GM12878 (cell line): ENCODE data around the gene CCDC80. TPM values are rescaled to one million over a fixed set of nuclear protein-coding genes. Genes with fewer than 3 reads are reported as not detected.

Experiments used
- ATAC-seq: fragments of 200-7000 bp; cut with Tn5 transposase; 3 replicates; pipeline ENCODE4 v1.9.1; 2020; ENCODE audit warnings: mild to moderate bottlenecking, moderate library complexity
- BruUV-seq: library from RNA; stranded (reverse); fragments of 400-500 nt; replicated peaks from 2 replicates; lab custom pipeline; 2021; lab: Mats Ljungman, UMichigan
- CTCF ChIA-PET: fragments of 300-600 bp; sonication (Branson Sonifier 250); formaldehyde crosslinking; extraction: SDS; loops from one replicate; lab custom pipeline; 2021; ENCODE audit warnings: inconsistent platforms; lab: Yijun Ruan, JAX
- POLR2A ChIA-PET: fragments of 350-600 bp; formaldehyde crosslinking; extraction: SDS; loops from one replicate; lab custom pipeline; 2021; ENCODE audit warnings: inconsistent platforms; lab: Charles Lee
- RAD21 ChIA-PET: fragments of 300-600 bp; sonication (Branson Sonifier 250); formaldehyde crosslinking; loops from one replicate; lab custom pipeline; 2023; ENCODE audit warnings: antibody characterized with exemption; ENCODE audit not compliant: unreplicated experiment; lab: Charles Lee
- SMC1A ChIA-PET: fragments of 300-600 bp; sonication (Branson Sonifier 250); formaldehyde crosslinking; loops from one replicate; lab custom pipeline; 2023; ENCODE audit not compliant: unreplicated experiment, uncharacterized antibody; lab: Charles Lee
- DNase-seq: peaks from one replicate; pipeline ENCODE4 v3.0.0-alpha.2; 2011; ENCODE audit warnings: low read depth, low spot score
- FAIRE-seq: peaks from 3 replicates; lab custom pipeline; 2011; peaks lifted over from hg19 to GRCh38; lab: Jason Lieb, UNC
- H2AFZ ChIP-seq: 2 replicates; pipeline ENCODE4 v1.6.0; 2011; ENCODE audit warnings: low read depth, low read length, control low read depth; ENCODE audit not compliant: control insufficient read depth
- H3K27ac ChIP-seq: 2 replicates; pipeline ENCODE4 v1.5.1; 2011; ENCODE audit warnings: control low read depth; ENCODE audit not compliant: control insufficient read depth, insufficient read depth
- H3K27me3 ChIP-seq, 2 experiments: replicated peaks in 1 of 2; 2 replicates each; pipeline versions ENCODE4 v1.6.0 to v1.6.1; 2011; ENCODE audit warnings: low read length in 1 of 2; ENCODE audit not compliant: control insufficient read depth in 2 of 2, insufficient read depth in 2 of 2
- H3K36me3 ChIP-seq, 2 experiments: 2 replicates each; pipeline ENCODE4 v1.5.1; 2011; ENCODE audit warnings: low read length in 1 of 2; ENCODE audit not compliant: control insufficient read depth in 2 of 2, insufficient read depth in 2 of 2
- H3K4me1 ChIP-seq: 2 replicates; pipeline ENCODE4 v1.6.1; 2011; ENCODE audit warnings: mild to moderate bottlenecking, low read length, moderate library complexity, mixed read lengths; ENCODE audit not compliant: control insufficient read depth, insufficient read depth
- H3K4me2 ChIP-seq: 2 replicates; pipeline ENCODE4 v1.6.0; 2011; ENCODE audit warnings: control low read depth; ENCODE audit not compliant: control insufficient read depth, insufficient read depth
- H3K4me3 ChIP-seq: fragments of 200-600 bp; sonication (generic); 2 replicates; pipeline ENCODE4 v1.5.1; 2016
- H3K79me2 ChIP-seq: 2 replicates; pipeline ENCODE4 v1.6.0; 2011; ENCODE audit warnings: low read length; ENCODE audit not compliant: control insufficient read depth, insufficient read depth
- H3K9ac ChIP-seq: 2 replicates; pipeline ENCODE4 v1.8.0; 2011; ENCODE audit warnings: low read length, control low read depth, mixed read lengths; ENCODE audit not compliant: control insufficient read depth, insufficient read depth
- H3K9me3 ChIP-seq: replicated peaks from 3 replicates; pipeline ENCODE4 v1.5.1; 2011; ENCODE audit warnings: mild to moderate bottlenecking, low read length; ENCODE audit not compliant: control insufficient read depth, insufficient read depth
- H4K20me1 ChIP-seq: 2 replicates; pipeline ENCODE4 v1.6.0; 2011; ENCODE audit not compliant: control insufficient read depth, insufficient read depth
- JUNB ChIP-seq: IDR thresholded peaks from 2 replicates; pipeline ENCODE4 v1.6.1; 2016; ENCODE audit warnings: antibody characterized with exemption, mild to moderate bottlenecking
- LARP7 ChIP-seq: fragments of 450-650 bp; IDR thresholded peaks from 2 replicates; pipeline ENCODE4 v1.6.1; 2017; ENCODE audit warnings: mild to moderate bottlenecking
- MEF2A ChIP-seq: IDR thresholded peaks from 2 replicates; pipeline ENCODE4 v1.6.1; 2011; ENCODE audit warnings: low read depth, mild to moderate bottlenecking, low read length, moderate library complexity; ENCODE audit not compliant: insufficient read depth
- SMARCA5 ChIP-seq: fragments of 450-650 bp; IDR thresholded peaks from 2 replicates; pipeline ENCODE4 v1.6.1; 2017; ENCODE audit warnings: mild to moderate bottlenecking
- ZBED1 ChIP-seq: IDR thresholded peaks from 2 replicates; pipeline ENCODE4 v1.6.1; 2016; ENCODE audit warnings: borderline replicate concordance
- ZZZ3 ChIP-seq: IDR thresholded peaks from 2 replicates; pipeline ENCODE4 v1.6.1; 2011; ENCODE audit warnings: low read depth; ENCODE audit not compliant: control insufficient read depth, insufficient read length
- WGBS: methylation state at CpG from one replicate; pipeline ENCODE4 v1.1.6; 2016; ENCODE audit warnings: low lambda C conversion rate; ENCODE audit not compliant: insufficient replicate concordance, insufficient coverage; ENCODE audit errors: missing lambda C conversion rate; 5-methylcytosine and 5-hydroxymethylcytosine counted together
- in situ Hi-C: fragments of 300-500 bp; cut with MboI; formaldehyde crosslinking; loops from 9 replicates; pipeline ENCODE4 v1.14.3; 2018; ENCODE audit warnings: mixed read lengths
- intact Hi-C: fragments of 100-400 bp; cut with micrococcal nuclease; formaldehyde crosslinking; loops from one replicate; pipeline ENCODE4 v1.14.2; 2022; ENCODE audit not compliant: unreplicated experiment
- polyA plus RNA-seq, 11 experiments: library from polyadenylated mRNA; depleted of rRNA in 4 of 11; unstranded in 6 of 11; stranded (reverse) in 5 of 11; fragments of >200 nt; fragmentation: Nextera tagmentation in 4 of 11; fragmentation: Illumina TruSeq in 1 of 11; extraction: Ambion mirVana in 4 of 11; extraction: Trizol in 1 of 11; gene quantifications; 1 replicate in 1 of 11; 2 replicates in 10 of 11; pipeline versions ENCODE4 v1.2.1 to v1.2.3, GENCODE V29; 2011 to 2016; ENCODE audit warnings: inconsistent platforms in 2 of 11, missing spikeins in 2 of 11, low read depth in 1 of 11
- total RNA-seq, 4 experiments: library from RNA; depleted of rRNA in 3 of 4; stranded (reverse); fragments of >200 nt in 3 of 4; fragmentation: Illumina TruSeq in 1 of 4; extraction: Trizol in 1 of 4; gene quantifications; 2 replicates each; pipeline versions ENCODE4 v1.2.1 to v1.2.3, GENCODE V29; 2013 to 2021
- TF ChIP-seq, protein P1 (sequence below): IDR thresholded peaks from 2 replicates; pipeline ENCODE4 v1.6.1; 2011; ENCODE audit warnings: mild to moderate bottlenecking, low read depth, low read length, moderate library complexity; ENCODE audit not compliant: insufficient replicate concordance
- TF ChIP-seq, protein P2 (sequence below): IDR thresholded peaks from 2 replicates; pipeline ENCODE4 v1.6.1; 2012; ENCODE audit warnings: low read depth, low read length, improper control_type of control experiment
- TF ChIP-seq, protein P3 (sequence below): fragments of 450-650 bp; IDR thresholded peaks from 2 replicates; pipeline ENCODE4 v1.6.1; 2018; ENCODE audit warnings: mild to moderate bottlenecking, low read depth, moderate library complexity; ENCODE audit not compliant: partially characterized antibody
- TF ChIP-seq, protein P4 (sequence below): fragments of 450-650 bp; IDR thresholded peaks from 2 replicates; pipeline ENCODE4 v1.6.1; 2017; ENCODE audit warnings: low read depth, mild to moderate bottlenecking, moderate library complexity
- TF ChIP-seq, protein P5 (sequence below): fragments of 450-650 bp; formaldehyde crosslinking; IDR thresholded peaks from 2 replicates; pipeline ENCODE4 v1.4.0; 2022; ENCODE audit warnings: mild to moderate bottlenecking, moderate library complexity

The CCDC80 gene
- total and polyA plus RNA-seq, 10 of the 15 experiments (the other 5 are each of a cell fraction or from before 2014, with no cell fraction given): 0.01 to 0.59 (median 0.21) TPM; not detected in 5

DNA sequence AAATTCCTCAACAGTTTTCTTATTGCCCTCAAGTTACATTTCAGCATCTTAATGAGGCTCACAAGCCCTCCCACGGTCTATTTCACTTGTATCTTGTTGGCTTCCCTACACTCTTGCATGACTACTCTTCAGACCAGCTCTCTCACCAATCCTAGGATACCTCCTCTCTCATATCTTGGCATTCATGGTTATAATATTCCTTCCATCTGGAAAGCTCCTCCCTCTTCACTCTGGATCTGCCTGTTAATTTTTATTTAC is 8.5 kb upstream of the CCDC80 start:
- no peak overlapping the region for H3K4me2 ChIP-seq
- H3K9ac ChIP-seq: no peak overlapping the region
- intact Hi-C loops (no loop called here), in situ Hi-C loops (loop anchor here (10.0 kb wide), 1 partner anchor 635 kb away; no protein-coding TSS in a partner anchor)
- ChIA-PET CTCF (no interaction called here), POLR2A (no interaction called here), RAD21 (no interaction called here), SMC1A (no interaction called here)
- no peak for ATAC-seq
- no peak overlapping the region for H3K27ac ChIP-seq
- no peaks in the 10 kb centered on the region for H4K20me1 ChIP-seq
- no peak for DNase-seq
- BruUV-seq: no TSS peak
- H3K36me3 ChIP-seq: no peaks in the 10 kb centered on the region
- no peak overlapping the region for H3K4me3 ChIP-seq
- 32% methylated on average over 1 of the region's 1 CpG for WGBS
- TF ChIP-seq JUNB: no peak
- no peak for TF ChIP-seq SMARCA5
- no peak for TF ChIP-seq MEF2A
- TF ChIP-seq, protein P1, sequence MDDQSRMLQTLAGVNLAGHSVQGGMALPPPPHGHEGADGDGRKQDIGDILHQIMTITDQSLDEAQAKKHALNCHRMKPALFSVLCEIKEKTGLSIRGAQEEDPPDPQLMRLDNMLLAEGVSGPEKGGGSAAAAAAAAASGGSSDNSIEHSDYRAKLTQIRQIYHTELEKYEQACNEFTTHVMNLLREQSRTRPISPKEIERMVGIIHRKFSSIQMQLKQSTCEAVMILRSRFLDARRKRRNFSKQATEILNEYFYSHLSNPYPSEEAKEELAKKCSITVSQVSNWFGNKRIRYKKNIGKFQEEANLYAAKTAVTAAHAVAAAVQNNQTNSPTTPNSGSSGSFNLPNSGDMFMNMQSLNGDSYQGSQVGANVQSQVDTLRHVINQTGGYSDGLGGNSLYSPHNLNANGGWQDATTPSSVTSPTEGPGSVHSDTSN: no peak
- TF ChIP-seq ZZZ3: no peak
- TF ChIP-seq, protein P2, sequence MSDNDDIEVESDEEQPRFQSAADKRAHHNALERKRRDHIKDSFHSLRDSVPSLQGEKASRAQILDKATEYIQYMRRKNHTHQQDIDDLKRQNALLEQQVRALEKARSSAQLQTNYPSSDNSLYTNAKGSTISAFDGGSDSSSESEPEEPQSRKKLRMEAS: no peak
- TF ChIP-seq, protein P3, sequence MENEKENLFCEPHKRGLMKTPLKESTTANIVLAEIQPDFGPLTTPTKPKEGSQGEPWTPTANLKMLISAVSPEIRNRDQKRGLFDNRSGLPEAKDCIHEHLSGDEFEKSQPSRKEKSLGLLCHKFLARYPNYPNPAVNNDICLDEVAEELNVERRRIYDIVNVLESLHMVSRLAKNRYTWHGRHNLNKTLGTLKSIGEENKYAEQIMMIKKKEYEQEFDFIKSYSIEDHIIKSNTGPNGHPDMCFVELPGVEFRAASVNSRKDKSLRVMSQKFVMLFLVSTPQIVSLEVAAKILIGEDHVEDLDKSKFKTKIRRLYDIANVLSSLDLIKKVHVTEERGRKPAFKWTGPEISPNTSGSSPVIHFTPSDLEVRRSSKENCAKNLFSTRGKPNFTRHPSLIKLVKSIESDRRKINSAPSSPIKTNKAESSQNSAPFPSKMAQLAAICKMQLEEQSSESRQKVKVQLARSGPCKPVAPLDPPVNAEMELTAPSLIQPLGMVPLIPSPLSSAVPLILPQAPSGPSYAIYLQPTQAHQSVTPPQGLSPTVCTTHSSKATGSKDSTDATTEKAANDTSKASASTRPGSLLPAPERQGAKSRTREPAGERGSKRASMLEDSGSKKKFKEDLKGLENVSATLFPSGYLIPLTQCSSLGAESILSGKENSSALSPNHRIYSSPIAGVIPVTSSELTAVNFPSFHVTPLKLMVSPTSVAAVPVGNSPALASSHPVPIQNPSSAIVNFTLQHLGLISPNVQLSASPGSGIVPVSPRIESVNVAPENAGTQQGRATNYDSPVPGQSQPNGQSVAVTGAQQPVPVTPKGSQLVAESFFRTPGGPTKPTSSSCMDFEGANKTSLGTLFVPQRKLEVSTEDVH: no peak
- TF ChIP-seq, protein P4, sequence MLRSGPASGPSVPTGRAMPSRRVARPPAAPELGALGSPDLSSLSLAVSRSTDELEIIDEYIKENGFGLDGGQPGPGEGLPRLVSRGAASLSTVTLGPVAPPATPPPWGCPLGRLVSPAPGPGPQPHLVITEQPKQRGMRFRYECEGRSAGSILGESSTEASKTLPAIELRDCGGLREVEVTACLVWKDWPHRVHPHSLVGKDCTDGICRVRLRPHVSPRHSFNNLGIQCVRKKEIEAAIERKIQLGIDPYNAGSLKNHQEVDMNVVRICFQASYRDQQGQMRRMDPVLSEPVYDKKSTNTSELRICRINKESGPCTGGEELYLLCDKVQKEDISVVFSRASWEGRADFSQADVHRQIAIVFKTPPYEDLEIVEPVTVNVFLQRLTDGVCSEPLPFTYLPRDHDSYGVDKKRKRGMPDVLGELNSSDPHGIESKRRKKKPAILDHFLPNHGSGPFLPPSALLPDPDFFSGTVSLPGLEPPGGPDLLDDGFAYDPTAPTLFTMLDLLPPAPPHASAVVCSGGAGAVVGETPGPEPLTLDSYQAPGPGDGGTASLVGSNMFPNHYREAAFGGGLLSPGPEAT: no peak
- TF ChIP-seq ZBED1: no peak
- TF ChIP-seq, protein P5, sequence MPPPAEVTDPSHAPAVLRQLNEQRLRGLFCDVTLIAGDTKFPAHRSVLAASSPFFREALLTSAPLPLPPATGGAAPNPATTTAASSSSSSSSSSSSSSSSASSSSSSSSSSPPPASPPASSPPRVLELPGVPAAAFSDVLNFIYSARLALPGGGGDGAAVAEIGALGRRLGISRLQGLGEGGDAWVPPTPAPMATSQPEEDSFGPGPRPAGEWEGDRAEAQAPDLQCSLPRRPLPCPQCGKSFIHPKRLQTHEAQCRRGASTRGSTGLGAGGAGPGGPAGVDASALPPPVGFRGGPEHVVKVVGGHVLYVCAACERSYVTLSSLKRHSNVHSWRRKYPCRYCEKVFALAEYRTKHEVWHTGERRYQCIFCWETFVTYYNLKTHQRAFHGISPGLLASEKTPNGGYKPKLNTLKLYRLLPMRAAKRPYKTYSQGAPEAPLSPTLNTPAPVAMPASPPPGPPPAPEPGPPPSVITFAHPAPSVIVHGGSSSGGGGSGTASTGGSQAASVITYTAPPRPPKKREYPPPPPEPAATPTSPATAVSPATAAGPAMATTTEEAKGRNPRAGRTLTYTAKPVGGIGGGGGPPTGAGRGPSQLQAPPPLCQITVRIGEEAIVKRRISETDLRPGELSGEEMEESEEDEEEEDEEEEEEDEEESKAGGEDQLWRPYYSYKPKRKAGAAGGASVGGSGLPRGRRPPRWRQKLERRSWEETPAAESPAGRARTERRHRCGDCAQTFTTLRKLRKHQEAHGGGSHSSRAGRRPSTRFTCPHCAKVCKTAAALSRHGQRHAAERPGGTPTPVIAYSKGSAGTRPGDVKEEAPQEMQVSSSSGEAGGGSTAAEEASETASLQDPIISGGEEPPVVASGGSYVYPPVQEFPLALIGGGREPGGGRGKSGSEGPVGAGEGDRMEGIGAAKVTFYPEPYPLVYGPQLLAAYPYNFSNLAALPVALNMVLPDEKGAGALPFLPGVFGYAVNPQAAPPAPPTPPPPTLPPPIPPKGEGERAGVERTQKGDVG (CRISPR knock-in tag): no peak
- no peak for TF ChIP-seq LARP7
- peaks cover 0 to 5% of the 10 kb centered on the region in 2 experiments; a peak in 2 of 4 replicates for H3K27me3 ChIP-seq
- H3K79me2 ChIP-seq: no peaks in the 10 kb centered on the region
- no peak for FAIRE-seq
- no peak overlapping the region for H2AFZ ChIP-seq
- no peaks in the 10 kb centered on the region for H3K9me3 ChIP-seq
- H3K4me1 ChIP-seq: no peaks in the 10 kb centered on the region
